Thoracic aorta (tissue), 2 donors: ENCODE results near the gene EHMT1. TPM values are rescaled to one million over a fixed set of nuclear protein-coding genes. Genes with fewer than 3 reads are reported as not detected.

ENCODE experiments used
- ATAC-seq: fragments of 150-250 bp; one replicate; pipeline ENCODE4 v1.8.0; 2017; ENCODE audit warnings: low read depth; ENCODE audit not compliant: insufficient number of reproducible peaks, low FRiP score
- DNase-seq: peaks from one replicate; pipeline ENCODE4 v3.0.0-alpha.2; 2020; ENCODE audit warnings: low spot score
- H3K27ac ChIP-seq, 2 donors: fragments of 200-600 bp; sonication (generic); 1 replicate in 1 of 2; 2 replicates in 1 of 2; pipeline ENCODE4 v1.5.1; 2016; ENCODE audit warnings: mild to moderate bottlenecking in 2 of 2, moderate library complexity in 2 of 2
- H3K27me3 ChIP-seq: fragments of 200-600 bp; sonication (generic); replicated peaks from 2 replicates; pipeline ENCODE4 v1.6.0; 2016; ENCODE audit warnings: mild to moderate bottlenecking; ENCODE audit not compliant: insufficient read depth
- H3K36me3 ChIP-seq: fragments of 200-600 bp; sonication (generic); one replicate; pipeline ENCODE4 v1.5.1; 2016
- H3K4me1 ChIP-seq, 2 donors: fragments of 200-600 bp; sonication (generic); 1 replicate in 1 of 2; 2 replicates in 1 of 2; pipeline versions ENCODE4 v1.5.1 to v1.6.0; 2016; ENCODE audit warnings: low read depth in 2 of 2, mild to moderate bottlenecking in 1 of 2; ENCODE audit not compliant: control insufficient read depth in 1 of 2
- H3K4me3 ChIP-seq: fragments of 200-600 bp; sonication (generic); 2 replicates; pipeline ENCODE4 v1.5.1; 2016; ENCODE audit warnings: mild to moderate bottlenecking
- H3K9me3 ChIP-seq: fragments of 200-600 bp; sonication (generic); 2 replicates; pipeline ENCODE4 v1.5.1; 2016
- total RNA-seq, 2 donors: library from RNA; depleted of rRNA; stranded (reverse); fragments of >200 nt; gene quantifications; one replicate each; pipeline versions ENCODE4 v1.1.0 to v1.2.3, GENCODE V29; 2016
- TF ChIP-seq, protein P1 (sequence below): fragments of 200-600 bp; sonication (generic); IDR thresholded peaks from one replicate; pipeline ENCODE4 v1.5.1; 2019; ENCODE audit warnings: antibody characterized with exemption

The EHMT1 gene
- total RNA-seq, 2 donors from 2014 or later, result 67.6 to 150 TPM

DNA sequence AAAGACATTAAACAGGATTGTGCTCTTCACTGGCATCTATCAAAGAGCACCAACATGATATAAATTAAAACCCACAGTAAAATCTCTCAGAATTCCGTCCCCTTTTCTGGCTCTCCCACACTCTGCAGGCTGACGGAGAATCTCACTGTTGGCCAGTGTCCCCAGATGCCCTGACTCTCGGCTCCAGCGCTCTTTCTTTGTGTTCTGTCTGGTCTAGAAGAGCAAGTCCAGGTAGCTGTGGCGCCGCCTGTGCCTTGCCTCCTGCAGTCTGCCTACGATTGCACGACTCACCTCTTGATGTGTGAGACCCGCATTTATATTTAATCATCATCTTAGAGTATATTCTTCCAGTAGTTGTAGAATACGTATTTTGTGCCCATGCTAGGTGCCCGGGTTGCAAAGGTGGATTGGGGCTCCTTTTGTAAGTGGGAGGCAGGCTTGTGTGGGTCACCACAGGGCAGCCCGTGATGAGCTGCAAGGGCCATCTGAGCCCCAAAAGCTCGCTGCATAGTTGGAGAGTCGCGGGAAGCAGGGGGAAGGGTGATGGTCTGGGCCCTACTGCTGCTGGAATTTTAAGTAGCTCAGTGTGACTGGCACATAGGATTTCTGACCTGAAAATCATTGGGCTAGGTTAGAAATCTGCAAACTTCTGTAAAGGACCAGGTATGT is 55.6 kb downstream of the EHMT1 start:
- DNase-seq (no peak), ATAC-seq (no peak)
- Histone ChIP-seq H3K27me3 (no peaks in the 10 kb centered on the region), H3K9me3 (no peaks in the 10 kb centered on the region), H3K4me3 (no peak overlapping the region), H3K4me1 (peaks cover 5 to 30% of the 10 kb centered on the region in 2 donors), H3K27ac (no peak overlapping the region), H3K36me3 (no peaks in the 10 kb centered on the region)
- TF ChIP-seq, protein P1, sequence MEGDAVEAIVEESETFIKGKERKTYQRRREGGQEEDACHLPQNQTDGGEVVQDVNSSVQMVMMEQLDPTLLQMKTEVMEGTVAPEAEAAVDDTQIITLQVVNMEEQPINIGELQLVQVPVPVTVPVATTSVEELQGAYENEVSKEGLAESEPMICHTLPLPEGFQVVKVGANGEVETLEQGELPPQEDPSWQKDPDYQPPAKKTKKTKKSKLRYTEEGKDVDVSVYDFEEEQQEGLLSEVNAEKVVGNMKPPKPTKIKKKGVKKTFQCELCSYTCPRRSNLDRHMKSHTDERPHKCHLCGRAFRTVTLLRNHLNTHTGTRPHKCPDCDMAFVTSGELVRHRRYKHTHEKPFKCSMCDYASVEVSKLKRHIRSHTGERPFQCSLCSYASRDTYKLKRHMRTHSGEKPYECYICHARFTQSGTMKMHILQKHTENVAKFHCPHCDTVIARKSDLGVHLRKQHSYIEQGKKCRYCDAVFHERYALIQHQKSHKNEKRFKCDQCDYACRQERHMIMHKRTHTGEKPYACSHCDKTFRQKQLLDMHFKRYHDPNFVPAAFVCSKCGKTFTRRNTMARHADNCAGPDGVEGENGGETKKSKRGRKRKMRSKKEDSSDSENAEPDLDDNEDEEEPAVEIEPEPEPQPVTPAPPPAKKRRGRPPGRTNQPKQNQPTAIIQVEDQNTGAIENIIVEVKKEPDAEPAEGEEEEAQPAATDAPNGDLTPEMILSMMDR, result no peak

DNA sequence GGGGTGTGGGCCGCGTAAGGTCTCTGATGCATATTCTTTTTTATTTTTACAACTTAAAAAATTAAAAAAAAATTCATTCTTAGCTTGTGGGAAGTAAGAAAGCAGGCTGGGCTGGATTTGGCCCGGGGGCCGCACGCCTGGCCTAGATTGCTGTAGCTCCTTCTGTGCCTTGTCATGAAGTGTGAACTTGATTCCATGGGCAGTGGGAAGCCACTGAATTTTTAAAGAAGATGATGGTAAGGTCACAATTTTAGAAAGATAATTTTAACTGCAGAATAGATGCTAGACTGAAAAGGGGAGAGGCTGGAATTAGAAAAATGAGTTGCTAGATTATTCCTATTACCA is 56.1 kb downstream of the EHMT1 start:
- no peak for ATAC-seq
- H3K4me3 ChIP-seq, result no peak overlapping the region
- H3K36me3 ChIP-seq, result no peaks in the 10 kb centered on the region
- TF ChIP-seq, protein P1, result no peak
- H3K27ac ChIP-seq, result no peak overlapping the region
- H3K9me3 ChIP-seq, result no peaks in the 10 kb centered on the region
- DNase-seq, result no peak
- peaks cover 5 to 32% of the 10 kb centered on the region in 2 donors for H3K4me1 ChIP-seq
- no peaks in the 10 kb centered on the region for H3K27me3 ChIP-seq

DNA sequence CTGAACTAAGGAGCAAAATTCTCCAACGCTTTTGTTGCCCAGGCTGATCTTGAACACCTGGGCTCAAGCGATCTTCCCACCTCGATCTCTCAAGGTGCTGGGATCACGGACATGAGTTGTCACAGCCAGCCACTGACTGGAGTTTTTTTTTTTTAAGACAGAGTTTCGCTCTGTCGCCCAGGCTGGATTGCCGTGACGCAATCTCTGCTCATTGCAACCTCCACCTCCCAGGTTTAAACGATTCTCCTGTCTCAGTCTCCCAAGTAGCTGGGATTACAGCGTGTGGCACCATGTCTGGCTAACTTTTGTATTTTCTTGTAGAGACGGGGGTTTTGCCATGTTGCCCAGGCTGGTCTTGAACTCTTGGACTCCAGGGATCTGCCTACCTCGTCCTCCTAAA is 58.2 kb downstream of the EHMT1 start:
- Histone ChIP-seq H3K27me3 (no peaks in the 10 kb centered on the region), H3K4me3 (no peak overlapping the region), H3K4me1 (peaks cover 3 to 33% of the 10 kb centered on the region in 2 donors), H3K36me3 (peaks cover 2% of the 10 kb centered on the region), H3K27ac (no peak overlapping the region), H3K9me3 (no peaks in the 10 kb centered on the region)
- ATAC-seq (no peak), DNase-seq (no peak)
- TF ChIP-seq, protein P1, result no peak

DNA sequence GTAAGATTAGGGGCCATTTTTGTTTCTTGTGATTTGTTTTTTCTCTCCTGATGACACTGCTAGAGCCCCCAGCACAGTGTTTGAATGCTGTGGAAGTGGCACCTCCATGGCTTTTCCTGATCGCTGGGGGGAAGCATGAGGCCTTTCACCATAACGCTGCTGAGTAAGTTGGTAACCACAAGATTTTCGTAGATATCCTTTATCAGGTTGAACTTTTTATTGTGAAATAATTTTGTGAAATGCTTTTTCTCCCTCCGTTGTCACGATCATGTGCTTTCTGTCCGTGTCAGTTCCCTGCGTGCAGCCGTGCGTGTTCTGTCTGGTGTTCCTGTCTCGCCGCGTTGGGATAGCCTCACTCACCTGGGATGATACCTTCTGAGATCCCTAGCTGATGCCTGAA is 59.4 kb downstream of the EHMT1 start:
- TF ChIP-seq, protein P1, result no peak
- no peaks in the 10 kb centered on the region for H3K27me3 ChIP-seq
- no peak overlapping the region for H3K4me3 ChIP-seq
- peaks cover 3 to 30% of the 10 kb centered on the region in 2 donors for H3K4me1 ChIP-seq
- H3K36me3 ChIP-seq, result peaks cover 2% of the 10 kb centered on the region
- no peak overlapping the region for H3K27ac ChIP-seq
- ATAC-seq (no peak), DNase-seq (no peak)
- no peaks in the 10 kb centered on the region for H3K9me3 ChIP-seq

DNA sequence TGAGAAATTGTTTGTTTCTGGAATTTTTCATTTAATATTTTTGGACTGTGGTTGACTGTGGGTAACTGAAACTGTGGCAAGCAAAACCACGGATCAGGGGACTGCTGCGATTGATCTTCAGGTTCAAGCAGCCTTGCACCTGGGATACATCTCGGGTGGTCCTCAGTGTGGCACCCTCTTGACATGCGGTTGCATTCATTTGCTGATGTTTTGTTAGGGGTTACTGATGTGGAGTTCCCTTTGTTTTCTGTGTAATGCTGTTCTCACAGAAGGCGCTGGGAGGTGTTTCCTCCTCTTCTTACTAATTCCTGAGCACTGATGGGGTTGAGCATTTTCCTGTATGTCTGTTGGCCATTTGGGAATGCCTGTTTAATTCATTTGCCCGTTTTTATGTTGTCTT is 60.4 kb downstream of the EHMT1 start:
- no peak overlapping the region for H3K27ac ChIP-seq
- H3K27me3 ChIP-seq, result no peaks in the 10 kb centered on the region
- H3K4me3 ChIP-seq, result no peak overlapping the region
- H3K36me3 ChIP-seq, result peaks cover 2% of the 10 kb centered on the region
- H3K9me3 ChIP-seq, result no peaks in the 10 kb centered on the region
- no peak for ATAC-seq
- H3K4me1 ChIP-seq, result peaks cover 3 to 20% of the 10 kb centered on the region in 2 donors
- TF ChIP-seq, protein P1, result no peak
- DNase-seq, result no peak
